Gastrocnemius medialis (tissue), 4 donors: Measurements from ENCODE around the gene COPS9.

Experiments used
- POLR2A ChIP-seq, 2 donors: fragments of 450-650 bp; IDR thresholded peaks; one replicate each; pipeline ENCODE4 v1.6.1; 2017; ENCODE audit warnings: antibody characterized with exemption in 2 of 2, mild to moderate bottlenecking in 2 of 2, moderate library complexity in 2 of 2
- TF ChIP-seq, protein P1 (sequence below), 5 experiments: fragments of 450-650 bp in 3 of 5; fragments of 200-600 bp in 2 of 5; sonication (generic) in 2 of 5; IDR thresholded peaks in 4 of 5; conservative IDR thresholded peaks in 1 of 5; 1 replicate in 4 of 5; 2 replicates in 1 of 5; pipeline ENCODE4 v1.5.1; 2016 to 2019; ENCODE audit warnings: antibody characterized with exemption in 5 of 5, mild to moderate bottlenecking in 3 of 5, moderate library complexity in 3 of 5

DNA sequence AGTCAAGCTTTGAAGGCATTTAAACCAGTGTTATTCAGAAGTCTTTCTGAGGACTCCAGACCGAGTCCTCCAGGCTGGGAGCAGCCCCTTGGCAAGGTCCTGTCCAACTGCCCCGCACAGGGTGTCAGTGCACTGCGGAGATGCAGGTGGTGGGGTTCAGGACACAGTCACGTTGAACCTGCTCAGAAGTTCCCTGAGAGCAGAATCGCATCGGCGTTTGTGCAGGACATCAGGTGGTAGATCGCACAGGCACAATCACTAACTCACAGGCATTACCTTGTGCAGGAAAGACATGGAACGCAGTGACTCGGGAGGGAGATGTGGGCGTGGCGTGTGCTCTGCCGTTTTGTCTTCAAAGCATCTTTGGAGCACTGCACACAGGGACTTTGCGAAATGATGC, 10.4 kb downstream of the COPS9 start:
- TF ChIP-seq, protein P1, sequence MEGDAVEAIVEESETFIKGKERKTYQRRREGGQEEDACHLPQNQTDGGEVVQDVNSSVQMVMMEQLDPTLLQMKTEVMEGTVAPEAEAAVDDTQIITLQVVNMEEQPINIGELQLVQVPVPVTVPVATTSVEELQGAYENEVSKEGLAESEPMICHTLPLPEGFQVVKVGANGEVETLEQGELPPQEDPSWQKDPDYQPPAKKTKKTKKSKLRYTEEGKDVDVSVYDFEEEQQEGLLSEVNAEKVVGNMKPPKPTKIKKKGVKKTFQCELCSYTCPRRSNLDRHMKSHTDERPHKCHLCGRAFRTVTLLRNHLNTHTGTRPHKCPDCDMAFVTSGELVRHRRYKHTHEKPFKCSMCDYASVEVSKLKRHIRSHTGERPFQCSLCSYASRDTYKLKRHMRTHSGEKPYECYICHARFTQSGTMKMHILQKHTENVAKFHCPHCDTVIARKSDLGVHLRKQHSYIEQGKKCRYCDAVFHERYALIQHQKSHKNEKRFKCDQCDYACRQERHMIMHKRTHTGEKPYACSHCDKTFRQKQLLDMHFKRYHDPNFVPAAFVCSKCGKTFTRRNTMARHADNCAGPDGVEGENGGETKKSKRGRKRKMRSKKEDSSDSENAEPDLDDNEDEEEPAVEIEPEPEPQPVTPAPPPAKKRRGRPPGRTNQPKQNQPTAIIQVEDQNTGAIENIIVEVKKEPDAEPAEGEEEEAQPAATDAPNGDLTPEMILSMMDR (IDR thresholded peaks at IDR 0.05 in 4 of 5, conservative IDR thresholded peaks at IDR 0.05 in 1 of 5), result no peak
- no peak for TF ChIP-seq POLR2A (IDR thresholded peaks at IDR 0.05)
